Stomach (tissue), 9 donors: ENCODE results near the gene SLC12A7. TPM values are rescaled to one million over a fixed set of nuclear protein-coding genes. Genes with fewer than 3 reads are reported as not detected.

Experiments
- DNase-seq, 2 donors: peaks; one replicate each; pipeline versions ENCODE4 v3.0.0 to v3.0.0-alpha.2; 2013 to 2019
- H3K27ac ChIP-seq, 5 donors: fragments of 200-600 bp in 4 of 5; sonication (generic) in 4 of 5; one replicate each; pipeline ENCODE4 v1.5.1; 2013 to 2019; ENCODE audit warnings: mild to moderate bottlenecking in 1 of 5, moderate library complexity in 1 of 5
- H3K27me3 ChIP-seq, 3 donors: fragments of 200-600 bp; sonication (generic); one replicate each; pipeline ENCODE4 v1.5.1; 2017 to 2019; ENCODE audit warnings: mixed run types in 1 of 3
- H3K36me3 ChIP-seq, 4 donors: fragments of 200-600 bp; sonication (generic); 1 replicate in 3 of 4; 2 replicates in 1 of 4; pipeline ENCODE4 v1.5.1; 2016 to 2019
- H3K4me1 ChIP-seq, 4 donors: fragments of 200-600 bp; sonication (generic); one replicate each; pipeline ENCODE4 v1.5.1; 2016 to 2019
- H3K4me3 ChIP-seq, 4 donors: fragments of 200-600 bp; sonication (generic) in 3 of 4; one replicate each; pipeline ENCODE4 v1.5.1; 2016 to 2019; ENCODE audit warnings: mild to moderate bottlenecking in 1 of 4
- H3K9me3 ChIP-seq, 4 donors: fragments of 200-600 bp; sonication (generic); one replicate each; pipeline ENCODE4 v1.5.1; 2016 to 2019
- CTCF ChIP-seq, 7 experiments: fragments of 450-650 bp in 4 of 7; fragments of 200-600 bp in 3 of 7; sonication (generic) in 3 of 7; IDR thresholded peaks; one replicate each; pipeline ENCODE4 v1.5.1; 2016 to 2019; ENCODE audit warnings: antibody characterized with exemption in 7 of 7, control low read depth in 2 of 7, mild to moderate bottlenecking in 1 of 7
- EP300 ChIP-seq: sonication (generic); formaldehyde crosslinking; IDR thresholded peaks from one replicate; pipeline ENCODE4 v1.6.1; 2017; ENCODE audit warnings: antibody characterized with exemption
- POLR2A ChIP-seq, 4 donors: fragments of 450-650 bp; IDR thresholded peaks; one replicate each; pipeline ENCODE4 v1.6.1; 2016; ENCODE audit warnings: antibody characterized with exemption in 4 of 4, control low read depth in 2 of 4, mild to moderate bottlenecking in 1 of 4, moderate library complexity in 1 of 4
- POLR2AphosphoS5 ChIP-seq, 3 donors: sonication (generic); formaldehyde crosslinking; IDR thresholded peaks; one replicate each; pipeline ENCODE4 v1.6.1; 2016; ENCODE audit warnings: antibody characterized with exemption in 3 of 3
- WGBS, 5 donors: extraction: QIAGEN DNeasy Blood & Tissue Kit in 3 of 5; methylation state at CpG; one replicate each; pipeline versions ENCODE4 v1.1.5 to v1.1.7; 2013 to 2018; 5-methylcytosine and 5-hydroxymethylcytosine counted together
- intact Hi-C: fragments of 100-400 bp; cut with DNase I; formaldehyde crosslinking; loops from one replicate; pipeline ENCODE4 v1.15.1; 2023; ENCODE audit warnings: low total_unique reads
- polyA plus RNA-seq, 3 donors: library from polyadenylated mRNA; stranded (reverse); fragments of 200-250 nt; gene quantifications; one replicate each; pipeline ENCODE4 v1.2.3, GENCODE V29; 2013
- total RNA-seq, 5 donors: library from RNA; depleted of rRNA; stranded (reverse); fragments of >200 nt; gene quantifications; one replicate each; pipeline versions ENCODE4 v1.1.0 to v1.2.3, GENCODE V29; 2014 to 2016
- donor health status: healthy with polysubstance abuse.
- donor health status: Bipolar disorder and iron deficiency.
- donor health status: healthy.

The SLC12A7 gene
- total and polyA plus RNA-seq, 8 donors, result 4.7 to 346 (median 37.7) TPM

GRCh38 chr5:1048861-1049838 is 62.7 kb downstream of the SLC12A7 start:
- H3K4me3 ChIP-seq, result no peak overlapping the region
- intact Hi-C loops, result no loop called here
- H3K27me3 ChIP-seq, result no peaks in the 10 kb centered on the region
- H3K9me3 ChIP-seq, result no peaks in the 10 kb centered on the region
- peaks cover 23 to 43% (median 40%) of the 10 kb centered on the region in 4 donors for H3K36me3 ChIP-seq
- TF ChIP-seq POLR2AphosphoS5 (IDR thresholded peaks at IDR 0.05) (no peak), CTCF (IDR thresholded peaks at IDR 0.05) (no peak), EP300 (no peak), POLR2A (IDR thresholded peaks at IDR 0.05) (no peak)
- no peak for DNase-seq
- H3K27ac ChIP-seq, result no peak overlapping the region
- no peaks in the 10 kb centered on the region for H3K4me1 ChIP-seq
- WGBS, 5 donors, result 75 to 83% (median 78%) methylated on average over 35 to 39 of the region's 39 CpGs

GRCh38 chr5:1048162-1048721 is 63.6 kb downstream of the SLC12A7 start:
- Histone ChIP-seq H3K4me1 (no peaks in the 10 kb centered on the region), H3K4me3 (no peak overlapping the region), H3K9me3 (no peaks in the 10 kb centered on the region), H3K36me3 (peaks cover 19 to 34% (median 31%) of the 10 kb centered on the region in 4 donors), H3K27me3 (no peaks in the 10 kb centered on the region), H3K27ac (no peak overlapping the region)
- no peak for DNase-seq
- WGBS, 5 donors, result 86 to 90% (median 87%) methylated on average over 11 of the region's 11 CpGs
- TF ChIP-seq POLR2A (IDR thresholded peaks at IDR 0.05) (no peak), CTCF (IDR thresholded peaks at IDR 0.05) (no peak), EP300 (no peak), POLR2AphosphoS5 (IDR thresholded peaks at IDR 0.05) (no peak)
- intact Hi-C loops, result no loop called here

- no peak for DNase-seq
- Histone ChIP-seq H3K36me3 (peaks cover 13 to 26% (median 23%) of the 10 kb centered on the region in 4 donors), H3K4me1 (no peaks in the 10 kb centered on the region), H3K27me3 (no peaks in the 10 kb centered on the region), H3K4me3 (no peak overlapping the region), H3K9me3 (no peaks in the 10 kb centered on the region), H3K27ac (no peak overlapping the region)
- 89 to 93% (median 91%) methylated on average over 11 of the region's 11 CpGs for WGBS, 5 donors
- TF ChIP-seq POLR2A (IDR thresholded peaks at IDR 0.05), result no peak
- no peak for TF ChIP-seq POLR2AphosphoS5 (IDR thresholded peaks at IDR 0.05)
- TF ChIP-seq EP300, result no peak
- TF ChIP-seq CTCF (IDR thresholded peaks at IDR 0.05), result no peak
- intact Hi-C loops, result no loop called here
These were observed 64.4 kb downstream of the SLC12A7 start for GRCh38 chr5:1047332-1047965.

GRCh38 chr5:1045960-1046560 is 65.8 kb downstream of the SLC12A7 start:
- DNase-seq, result no peak
- H3K4me1 ChIP-seq, result no peaks in the 10 kb centered on the region
- intact Hi-C loops, result no loop called here
- 86 to 93% (median 91%) methylated on average over 9 of the region's 9 CpGs for WGBS, 5 donors
- no peak overlapping the region for H3K27ac ChIP-seq
- no peak overlapping the region for H3K4me3 ChIP-seq
- no peaks in the 10 kb centered on the region for H3K27me3 ChIP-seq
- no peaks in the 10 kb centered on the region for H3K9me3 ChIP-seq
- H3K36me3 ChIP-seq, result peaks cover 0 to 12% (median 9%) of the 10 kb centered on the region in 4 donors
- TF ChIP-seq EP300 (no peak), CTCF (IDR thresholded peaks at IDR 0.05) (no peak), POLR2A (IDR thresholded peaks at IDR 0.05) (no peak), POLR2AphosphoS5 (IDR thresholded peaks at IDR 0.05) (no peak)
